SIG-M5 treated with dmso at 0.1 percent for 504 hours (cell line): ENCODE data around the gene HOXC12.
A peak's percentile ranks its signal among the peaks of the same experiment; 100 is the strongest.

Source experiments
- DNase-seq: peaks from one replicate; lab custom pipeline; 2025; ENCODE audit not compliant: unreplicated experiment; lab: John Stamatoyannopoulos, UW

Gene HOXC12

DNA sequence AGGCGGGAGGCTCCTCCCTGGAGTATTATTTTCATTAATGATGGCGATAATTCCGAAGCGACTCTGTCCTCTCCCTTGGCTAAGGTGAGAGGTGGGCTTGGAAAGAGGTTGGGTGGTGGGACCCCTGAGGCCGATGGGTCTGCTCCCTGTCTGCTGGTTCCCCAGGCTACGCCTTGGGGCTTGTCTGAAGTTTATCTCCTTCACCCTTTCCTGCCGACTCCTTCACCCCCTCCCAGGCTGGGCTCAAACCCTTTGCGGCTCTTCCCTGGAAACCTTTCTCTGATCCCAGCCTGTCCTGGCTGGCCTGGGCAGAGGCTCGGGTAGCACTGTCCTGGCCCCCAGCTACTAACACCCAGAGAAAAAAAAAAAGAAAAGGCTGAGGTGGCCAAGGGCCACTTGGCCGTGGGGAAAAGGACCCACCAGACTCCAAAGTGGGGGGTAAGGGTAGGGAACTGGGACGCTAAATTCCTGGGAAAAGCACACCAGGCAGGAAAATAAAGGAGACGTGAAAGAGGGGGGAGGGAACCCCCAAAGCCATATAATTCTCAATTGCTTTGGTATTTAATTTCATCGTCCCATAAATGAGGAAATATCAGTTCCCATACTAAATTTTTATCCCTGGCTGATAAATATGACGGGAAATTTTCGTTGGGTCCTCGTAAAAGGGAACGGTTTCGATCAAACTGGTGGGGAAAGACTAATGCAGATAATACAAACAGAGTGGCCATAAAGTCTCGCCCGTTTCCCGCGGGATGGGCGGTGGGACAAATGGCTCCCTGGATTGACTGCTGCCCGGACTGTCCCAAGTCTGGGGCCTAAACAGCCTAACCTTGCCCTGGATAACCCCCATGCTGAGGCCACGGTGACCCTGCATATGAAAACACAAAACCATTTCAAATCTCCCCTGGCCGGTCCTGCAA lies 28.2 kb downstream of the HOXC12 start:
- DNase-seq: no peak

DNA sequence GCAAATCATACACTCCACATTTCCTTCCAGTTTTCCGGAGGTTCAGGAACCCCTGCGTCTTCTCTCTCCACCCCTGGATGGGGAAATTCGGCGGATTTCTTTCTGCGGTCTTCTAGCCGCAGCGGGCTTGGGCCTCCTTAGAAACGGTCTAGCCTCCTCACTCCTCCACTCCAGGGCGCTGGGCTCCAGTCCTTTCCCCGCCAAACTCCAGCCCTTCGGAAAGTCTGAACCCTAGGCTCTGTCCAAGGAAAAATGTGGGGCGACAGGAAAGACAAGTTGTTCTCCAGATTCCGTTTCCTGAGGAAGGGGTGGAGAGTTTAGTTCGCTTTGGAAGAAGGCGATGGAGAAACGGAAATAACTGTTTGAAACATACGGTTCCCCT lies 28.9 kb downstream of the HOXC12 start:
- no peak for DNase-seq

DNA sequence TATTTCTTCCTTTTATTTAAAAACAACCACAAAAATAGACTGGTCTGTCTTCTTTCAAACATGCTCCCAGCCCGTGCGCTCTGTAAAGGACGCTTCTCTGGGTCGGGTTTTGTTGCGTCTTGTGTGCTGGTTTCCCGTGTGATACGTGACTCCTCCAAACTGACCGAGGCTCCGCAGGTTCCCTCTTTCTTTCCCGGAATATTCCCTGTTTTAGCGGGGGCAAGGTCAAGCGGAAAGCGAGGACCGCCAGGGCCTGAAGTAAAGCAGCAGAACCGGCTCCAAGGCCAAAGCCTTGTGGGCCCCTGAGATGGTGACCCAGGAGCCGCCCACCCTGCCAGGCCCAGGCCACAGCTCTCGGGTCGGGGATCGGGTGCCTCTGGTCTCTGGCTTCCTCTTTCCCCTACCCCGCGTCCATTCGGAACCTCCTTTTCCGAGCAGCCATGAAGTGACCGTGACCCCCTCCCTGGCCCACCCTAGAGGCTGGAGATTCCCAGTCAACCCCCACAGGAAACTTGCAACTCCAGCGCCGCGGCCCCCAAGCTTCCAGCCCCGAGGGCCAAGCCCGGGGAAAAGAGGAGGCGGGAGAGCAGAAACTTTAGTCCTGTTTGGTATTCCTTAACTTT lies 29.4 kb downstream of the HOXC12 start:
- no peak for DNase-seq

DNA sequence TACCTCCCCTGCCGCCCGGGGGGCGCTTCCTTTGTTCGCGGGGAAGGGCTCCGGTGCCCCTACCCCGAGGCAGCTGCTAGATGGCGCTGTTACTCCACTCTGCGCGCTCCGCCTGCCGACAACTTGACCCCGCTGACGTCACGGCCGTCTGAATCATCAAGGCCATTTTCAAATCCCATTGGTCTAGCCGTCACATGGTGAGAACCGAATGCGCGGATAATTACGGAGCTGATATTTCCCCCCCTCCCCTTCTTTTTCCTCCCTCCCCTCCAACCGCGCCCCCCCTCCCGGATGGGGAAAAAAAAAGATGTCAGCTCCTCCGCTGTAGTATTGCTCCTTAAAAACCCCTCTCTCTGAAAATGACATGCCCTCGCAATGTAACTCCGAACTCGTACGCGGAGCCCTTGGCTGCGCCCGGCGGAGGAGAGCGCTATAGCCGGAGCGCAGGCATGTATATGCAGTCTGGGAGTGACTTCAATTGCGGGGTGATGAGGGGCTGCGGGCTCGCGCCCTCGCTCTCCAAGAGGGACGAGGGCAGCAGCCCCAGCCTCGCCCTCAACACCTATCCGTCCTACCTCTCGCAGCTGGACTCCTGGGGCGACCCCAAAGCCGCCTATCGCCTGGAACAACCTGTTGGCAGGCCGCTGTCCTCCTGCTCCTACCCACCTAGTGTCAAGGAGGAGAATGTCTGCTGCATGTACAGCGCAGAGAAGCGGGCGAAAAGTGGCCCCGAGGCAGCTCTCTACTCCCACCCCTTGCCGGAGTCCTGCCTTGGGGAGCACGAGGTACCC lies 30.4 kb downstream of the HOXC12 start, which contains the start of gene HOXC10:
HOXC10 (plus strand) TSS at position 246 of the 791 bp plus-strand sequence; CDS start at position 360, 114 bp downstream.
- DNase-seq: peak; percentile 77

DNA sequence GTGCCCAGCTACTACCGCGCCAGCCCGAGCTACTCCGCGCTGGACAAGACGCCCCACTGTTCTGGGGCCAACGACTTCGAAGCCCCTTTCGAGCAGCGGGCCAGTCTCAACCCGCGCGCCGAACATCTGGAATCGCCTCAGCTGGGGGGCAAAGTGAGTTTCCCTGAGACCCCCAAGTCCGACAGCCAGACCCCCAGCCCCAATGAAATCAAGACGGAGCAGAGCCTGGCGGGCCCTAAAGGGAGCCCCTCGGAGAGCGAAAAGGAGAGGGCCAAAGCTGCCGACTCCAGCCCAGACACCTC lies 30.9 kb downstream of the HOXC12 start:
- DNase-seq: no peak

DNA sequence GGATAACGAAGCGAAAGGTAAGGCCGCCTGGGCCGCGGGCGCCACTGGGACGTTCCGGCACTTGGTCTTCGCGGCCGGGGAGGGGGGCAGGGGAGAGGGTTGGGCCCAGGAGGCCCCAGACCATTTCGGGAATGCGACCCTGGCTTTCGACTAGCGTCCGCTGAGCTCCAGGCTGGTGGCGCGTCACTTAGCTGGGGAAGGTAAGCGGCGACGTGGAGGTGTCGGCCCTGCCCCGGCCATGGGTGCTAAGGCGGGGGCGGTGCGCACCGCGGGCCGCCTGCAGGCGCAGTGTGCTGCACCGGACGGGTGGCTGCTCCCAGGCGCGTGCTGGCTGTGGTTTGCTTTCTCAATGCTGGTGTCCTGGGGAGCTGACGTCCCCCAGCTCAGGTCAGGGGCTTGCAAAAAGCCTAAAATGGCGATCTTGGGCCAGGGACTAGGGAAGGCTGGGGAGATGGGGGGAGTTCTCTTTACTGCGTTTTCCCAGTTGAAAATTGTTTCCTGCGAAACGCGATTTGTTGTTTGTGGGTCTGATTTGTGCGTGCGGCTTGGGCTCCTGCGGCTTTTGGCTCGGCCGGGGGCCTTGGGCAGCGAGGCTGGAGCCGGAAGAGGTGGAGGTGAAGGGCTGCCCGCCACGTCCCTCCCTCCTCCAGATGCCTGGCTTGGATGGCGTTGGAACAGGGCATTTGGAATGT lies 31.4 kb downstream of the HOXC12 start:
- DNase-seq: no peak

DNA sequence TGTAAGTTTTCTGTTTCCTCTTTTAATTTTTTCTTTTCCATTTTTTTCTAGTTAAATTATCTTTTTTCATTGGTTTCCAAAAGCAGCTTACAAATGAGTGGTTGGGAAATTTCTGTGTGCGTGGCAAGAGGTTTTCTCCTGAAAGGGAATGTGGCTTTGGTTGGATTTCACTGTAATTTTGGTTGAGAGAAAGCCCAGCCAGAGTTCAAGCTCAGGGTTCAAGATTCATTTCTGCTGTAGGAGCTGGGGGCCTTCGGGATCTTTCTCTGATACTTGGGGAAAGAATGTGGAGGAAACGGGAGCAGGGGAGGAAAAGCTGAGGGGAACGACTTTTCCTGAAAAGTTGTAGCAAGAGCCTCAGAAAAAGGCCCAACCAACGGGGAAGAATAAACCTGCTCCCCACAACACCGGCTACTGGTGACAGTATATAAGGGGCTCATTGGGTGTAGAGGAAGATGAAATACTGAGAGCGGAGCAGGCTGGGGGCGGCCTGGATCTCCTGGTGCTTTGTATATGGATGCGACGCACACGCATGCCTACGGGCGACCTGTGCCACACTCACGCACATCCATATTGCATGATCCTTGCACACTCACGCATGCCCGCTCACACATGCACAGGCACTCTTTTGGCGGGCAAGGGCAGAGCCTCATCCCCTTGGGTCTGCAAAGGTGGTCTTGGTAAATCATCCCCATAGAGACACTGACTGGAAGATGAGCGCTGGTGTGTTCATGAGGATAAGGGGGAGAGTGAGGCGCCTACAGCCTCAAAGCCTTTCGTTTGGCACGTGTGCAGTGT lies 32.2 kb downstream of the HOXC12 start:
- no peak for DNase-seq

DNA sequence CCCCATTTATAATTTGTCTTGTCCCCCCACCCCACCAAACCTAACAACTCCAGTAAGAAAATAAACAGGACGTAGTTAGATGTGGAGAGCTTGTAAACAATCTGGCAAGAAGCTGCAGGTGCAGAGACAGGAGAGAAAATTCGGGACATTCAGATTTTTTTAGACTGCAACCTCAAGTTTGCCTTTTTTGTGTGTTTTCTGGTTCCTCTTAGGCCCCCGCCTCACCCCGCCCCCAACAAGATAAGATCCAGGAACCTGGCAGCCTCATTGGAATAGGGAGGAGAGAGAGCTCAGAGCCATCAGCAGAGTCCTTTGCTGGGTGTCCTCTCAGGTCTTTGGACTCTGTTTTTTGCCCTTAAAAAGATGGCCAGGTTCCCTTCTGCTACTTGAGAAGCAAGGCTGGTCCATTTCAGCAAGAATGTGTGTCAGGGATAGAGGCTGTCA lies 33.1 kb downstream of the HOXC12 start:
- no peak for DNase-seq

DNA sequence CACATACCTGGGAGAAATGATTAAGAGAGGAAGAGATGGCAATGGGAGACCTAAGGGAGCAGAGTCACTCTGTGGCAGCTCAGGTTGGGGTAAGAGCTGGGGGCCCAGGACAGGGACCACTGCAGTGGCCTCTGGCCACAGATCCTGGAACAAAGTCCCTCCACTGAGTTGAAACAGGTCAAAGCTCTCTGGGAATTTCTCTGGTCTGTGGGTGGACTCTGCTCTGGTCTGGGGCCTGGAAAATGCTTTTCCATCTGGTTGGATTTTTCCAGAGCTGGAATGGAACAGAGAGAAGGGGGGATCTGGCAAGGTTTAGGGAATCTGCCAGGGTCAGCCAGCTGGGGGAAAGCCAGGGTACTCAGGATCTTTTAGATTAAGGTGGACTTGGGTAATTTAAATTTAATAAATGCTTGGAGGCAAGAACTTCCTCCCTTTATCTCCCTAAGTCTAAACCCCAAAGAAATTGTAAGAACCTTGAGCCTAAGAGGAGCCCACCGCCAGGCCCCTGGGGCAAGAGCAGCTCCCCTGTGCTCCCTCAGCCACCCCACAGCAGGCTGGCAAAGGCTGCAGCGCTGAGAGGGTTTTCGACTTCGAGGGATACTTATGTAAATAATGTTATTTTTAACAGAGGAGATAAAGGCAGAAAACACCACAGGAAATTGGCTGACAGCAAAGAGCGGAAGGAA lies 34.0 kb downstream of the HOXC12 start:
- DNase-seq: no peak

DNA sequence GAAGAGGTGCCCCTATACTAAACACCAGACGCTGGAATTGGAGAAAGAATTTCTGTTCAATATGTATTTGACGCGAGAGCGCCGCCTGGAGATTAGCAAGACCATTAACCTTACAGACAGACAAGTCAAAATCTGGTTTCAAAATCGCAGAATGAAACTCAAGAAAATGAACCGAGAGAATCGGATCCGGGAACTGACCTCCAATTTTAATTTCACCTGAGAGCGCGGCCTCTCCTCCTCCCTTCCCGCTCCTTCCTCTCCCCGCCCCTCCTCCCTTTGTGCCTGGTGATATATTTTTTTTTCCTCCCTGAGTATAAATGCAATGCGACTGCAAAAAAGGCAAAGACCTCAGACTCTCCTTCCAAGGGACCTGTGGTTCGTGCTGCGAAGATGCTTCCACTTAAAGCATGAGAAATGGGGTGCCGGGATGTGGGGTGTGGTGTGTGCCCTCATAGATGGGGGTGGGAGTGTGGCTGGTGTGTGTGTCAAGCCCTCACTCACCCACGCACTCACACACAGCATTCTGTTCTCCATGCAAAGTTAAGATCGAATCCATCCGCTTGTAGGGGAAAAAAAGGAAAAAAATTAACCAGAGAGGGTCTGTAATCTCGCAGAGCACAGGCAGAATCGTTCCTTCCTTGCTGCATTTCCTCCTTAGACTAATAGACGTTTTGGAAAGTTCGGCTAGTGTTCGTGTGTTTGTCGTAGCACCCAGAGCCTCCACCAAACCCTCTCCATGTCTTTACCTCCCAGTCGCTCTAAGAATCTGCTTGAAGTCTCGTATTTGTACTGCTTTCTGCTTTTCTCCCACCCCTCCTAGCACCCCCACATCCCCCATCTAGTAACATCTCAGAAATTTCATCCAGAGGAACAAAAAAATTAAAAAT lies 34.8 kb downstream of the HOXC12 start:
- DNase-seq: peak; percentile 85

DNA sequence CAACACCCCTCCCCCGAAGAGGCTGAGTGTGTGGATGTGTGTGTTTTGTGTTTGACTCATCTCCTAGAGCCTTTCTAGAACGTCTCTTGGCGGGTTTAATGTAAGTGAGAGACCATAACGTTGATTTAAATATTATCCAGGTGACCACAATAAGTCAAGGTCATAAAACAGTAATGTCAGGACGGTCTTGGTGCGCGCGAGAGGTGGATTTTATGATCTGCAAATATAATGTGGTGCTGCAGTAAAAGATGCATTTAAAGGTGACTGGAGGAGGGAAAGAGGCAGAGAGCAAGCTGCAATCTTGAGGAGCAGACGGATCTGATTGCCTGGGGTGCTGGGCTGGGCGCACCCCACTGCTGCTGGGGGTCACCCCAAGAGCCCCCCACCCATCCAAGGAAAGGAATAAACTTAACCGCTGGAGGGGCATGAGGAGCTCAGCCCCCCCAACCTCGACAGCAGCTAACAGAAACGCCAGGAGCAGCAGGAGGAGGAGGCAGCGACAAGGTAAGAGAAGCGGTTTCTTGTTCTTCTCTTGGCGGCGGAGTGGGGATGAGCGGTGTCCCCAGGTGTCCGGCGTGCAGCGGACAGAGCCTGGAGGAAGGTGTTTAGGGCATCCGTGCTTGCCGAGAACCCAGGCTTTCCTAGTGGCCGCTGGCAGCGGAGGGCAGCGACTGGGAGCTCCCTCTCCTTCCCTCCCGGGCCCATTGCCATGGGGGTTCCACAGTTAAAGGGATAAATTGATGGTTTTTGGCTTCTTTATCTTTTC lies 35.8 kb downstream of the HOXC12 start:
- no peak for DNase-seq

DNA sequence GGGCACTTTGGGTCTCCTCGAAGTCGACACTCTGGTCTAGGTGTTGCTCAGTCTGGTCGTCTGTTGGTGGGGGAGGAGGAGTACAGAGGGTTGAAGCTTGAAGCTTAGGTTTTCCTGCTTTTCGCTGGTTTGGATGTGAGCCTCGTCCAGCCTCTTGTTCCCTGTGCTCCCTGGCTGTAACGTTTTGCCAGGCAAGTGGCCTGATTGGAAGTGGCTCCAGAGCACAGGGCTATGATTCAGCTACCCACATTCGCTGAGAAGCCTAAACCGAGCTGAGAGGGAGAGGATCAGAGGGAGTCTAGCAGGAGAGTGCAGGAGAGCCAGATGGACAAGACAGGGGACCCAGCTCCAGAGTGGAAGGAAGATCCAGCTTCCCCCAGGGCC lies 36.4 kb downstream of the HOXC12 start:
- DNase-seq: no peak

DNA sequence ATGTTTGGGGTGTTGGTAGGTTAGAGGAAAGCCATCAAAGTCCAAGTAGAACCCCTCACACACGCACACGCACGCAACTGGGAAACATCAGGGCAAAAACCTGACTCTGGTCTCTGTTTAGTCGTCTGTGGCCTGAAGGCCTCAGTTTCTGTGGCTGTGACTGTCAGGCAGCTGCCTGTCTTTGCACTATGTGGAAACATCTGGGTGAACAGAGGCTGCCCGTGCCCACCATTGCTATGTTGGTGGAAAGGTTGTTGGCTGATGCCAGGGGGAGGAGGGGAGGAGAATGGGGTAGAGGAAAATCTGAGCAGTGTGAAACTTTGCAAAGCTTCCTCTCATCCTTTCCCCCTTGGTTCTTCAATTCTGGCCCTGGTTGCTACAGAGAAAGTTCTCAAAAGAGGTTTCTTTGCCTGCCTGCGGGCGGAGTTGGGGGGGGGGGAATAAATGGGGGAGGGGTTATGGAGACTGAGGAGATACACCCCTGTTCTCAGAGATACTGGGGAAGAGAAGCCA lies 37.7 kb downstream of the HOXC12 start:
- no peak for DNase-seq

DNA sequence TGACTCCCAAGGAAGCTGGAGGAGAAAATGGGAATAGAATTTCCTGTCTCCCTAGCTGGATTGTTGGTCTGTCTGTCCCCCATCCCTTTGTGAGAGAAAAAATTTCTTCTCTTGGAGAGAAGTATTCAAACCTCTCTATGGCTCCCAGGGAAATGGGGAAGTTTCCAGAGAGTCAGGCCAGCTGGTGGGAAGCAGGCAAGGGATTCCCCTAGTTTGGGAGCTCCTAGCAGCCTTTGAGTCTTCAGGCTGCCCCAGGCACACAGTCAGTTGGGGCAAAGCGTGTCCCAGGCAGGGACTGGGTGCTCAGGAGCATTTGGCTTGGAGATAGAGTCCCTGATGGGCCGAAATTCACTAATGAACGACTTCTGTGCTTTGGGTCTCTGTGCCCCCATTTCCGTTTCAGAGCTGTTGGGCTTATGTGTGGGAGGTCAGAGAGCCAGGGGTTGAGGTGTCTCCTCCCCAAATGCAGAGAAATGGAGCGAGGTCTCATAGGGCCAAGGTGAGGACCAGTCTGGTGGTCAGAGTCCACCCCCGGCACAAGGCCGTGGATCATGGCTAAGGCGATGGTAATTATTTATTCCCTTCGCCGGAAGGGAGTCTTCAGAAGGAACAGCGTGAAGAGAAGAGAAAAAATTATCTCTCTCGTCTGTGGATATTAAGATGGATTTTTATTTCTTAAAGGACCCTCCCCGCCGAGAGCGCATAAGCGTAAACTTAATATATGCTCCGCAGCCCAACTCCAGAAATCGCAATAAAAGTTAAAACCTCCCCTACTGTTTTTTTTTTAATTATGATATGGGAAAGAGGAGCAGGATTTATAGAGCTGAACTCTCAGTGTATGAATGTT lies 38.7 kb downstream of the HOXC12 start:
- DNase-seq: no peak

DNA sequence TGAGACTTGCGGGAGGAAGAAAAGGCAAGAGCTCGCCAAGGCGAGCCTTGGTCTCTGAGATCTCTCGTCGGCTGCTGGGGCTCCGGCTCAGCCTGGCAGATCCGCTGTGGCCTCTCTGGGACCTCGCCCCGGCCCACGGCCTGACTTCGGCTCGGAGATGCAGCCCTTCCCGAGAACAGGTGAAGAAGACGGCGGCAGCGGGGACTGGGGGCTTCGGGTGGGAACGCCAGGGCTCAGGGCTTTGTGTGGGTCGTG lies 39.2 kb downstream of the HOXC12 start:
- no peak for DNase-seq

DNA sequence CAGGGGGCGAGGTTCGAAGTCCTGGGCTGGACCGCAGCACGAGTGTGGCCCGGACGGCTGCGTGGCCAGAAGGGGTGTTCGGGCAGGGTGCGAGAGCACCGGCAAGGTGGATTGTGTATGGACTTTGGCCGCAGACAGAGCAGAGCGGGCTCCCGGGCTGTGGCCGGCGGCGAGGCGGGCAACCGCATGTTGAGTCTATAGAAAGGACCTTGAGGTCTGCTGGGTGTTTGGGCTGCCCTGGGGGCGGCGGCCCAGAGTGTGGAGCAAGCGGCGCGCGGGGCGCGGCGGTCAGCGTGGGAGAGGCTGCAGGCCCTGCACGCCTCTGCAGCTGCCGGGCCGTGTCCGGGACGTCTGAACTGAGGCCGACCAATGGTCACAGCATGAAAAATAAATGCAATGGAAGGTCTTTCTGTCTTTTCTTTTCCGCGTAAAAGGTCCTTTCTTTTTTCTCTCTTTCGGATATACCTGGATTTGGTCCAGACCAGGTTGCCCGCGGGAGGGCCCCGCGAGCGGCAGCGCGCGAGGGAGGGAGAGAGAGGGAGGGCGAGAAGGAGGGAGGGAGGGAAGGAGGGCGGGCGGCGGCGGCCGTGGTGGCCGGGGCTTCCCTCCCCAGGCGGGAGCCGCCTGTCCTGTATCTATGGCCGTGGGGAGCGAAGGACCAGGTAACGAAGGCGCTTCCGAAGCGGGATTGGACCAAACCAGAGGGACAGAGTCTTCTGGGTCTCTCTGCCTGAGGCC lies 39.7 kb downstream of the HOXC12 start:
- DNase-seq: no peak

DNA sequence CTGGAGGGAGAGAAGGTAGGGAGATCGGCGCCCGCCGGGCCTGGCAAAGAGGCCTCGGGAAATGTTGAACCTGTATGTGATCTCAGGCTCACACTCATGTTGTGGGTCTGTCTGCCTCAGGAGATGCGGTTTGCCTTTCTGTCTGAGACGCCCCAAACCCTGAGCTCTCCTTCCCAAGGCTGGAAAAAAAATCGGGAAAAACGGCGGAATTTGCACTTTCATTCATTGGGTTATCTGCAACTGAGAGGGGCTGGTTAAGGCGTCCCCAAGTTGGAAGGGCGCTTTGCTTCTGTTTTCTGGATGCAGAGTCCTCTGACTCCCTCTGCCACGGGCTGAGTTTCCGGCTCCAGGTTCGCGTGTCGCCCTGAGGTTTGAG lies 40.3 kb downstream of the HOXC12 start:
- no peak for DNase-seq
